Right renal cortex interstitium (tissue), 3 donors: ENCODE results near the gene FILIP1L. TPM values are rescaled to one million over a fixed set of nuclear protein-coding genes. Genes with fewer than 3 reads are reported as not detected.
"Not testable (repeated sequence)": the region's sequence is repeated elsewhere in the genome, so short reads cannot be mapped to it uniquely, and the experiment has no call there.

Experiments
- DNase-seq, 3 donors: peaks; one replicate each; pipeline ENCODE4 v3.0.0-alpha.2; 2013; ENCODE audit warnings: low read depth in 3 of 3, low spot score in 2 of 3
- polyA plus RNA-seq, 3 donors: library from polyadenylated mRNA; unstranded; fragments of 120-200 nt; gene quantifications; one replicate each; pipeline ENCODE4 v1.2.1, GENCODE V29; 2013; ENCODE audit not compliant: insufficient read length in 3 of 3

Gene FILIP1L
- polyA plus RNA-seq, 3 donors: 20.4 to 22.5 (median 21.5) TPM

DNA sequence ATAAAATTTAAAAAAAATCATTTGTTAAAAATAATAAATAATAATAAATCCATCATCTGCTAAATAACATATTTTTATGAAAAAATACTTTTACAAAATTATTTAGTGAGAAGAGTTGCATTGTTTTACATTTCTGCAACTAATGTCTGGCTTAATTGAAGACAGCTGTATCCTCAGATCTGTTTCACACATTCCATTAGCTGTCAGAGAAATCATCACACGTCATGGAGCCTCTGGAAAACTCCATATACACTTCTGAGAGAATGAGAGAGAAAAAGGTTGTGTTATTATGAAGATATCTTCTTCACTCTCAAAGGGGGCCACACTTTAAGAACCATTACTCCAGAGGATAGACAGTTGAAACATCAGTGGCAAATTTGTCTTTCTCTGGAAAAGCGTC is 255.8 kb downstream of the FILIP1L start:
- DNase-seq: no peak

DNA sequence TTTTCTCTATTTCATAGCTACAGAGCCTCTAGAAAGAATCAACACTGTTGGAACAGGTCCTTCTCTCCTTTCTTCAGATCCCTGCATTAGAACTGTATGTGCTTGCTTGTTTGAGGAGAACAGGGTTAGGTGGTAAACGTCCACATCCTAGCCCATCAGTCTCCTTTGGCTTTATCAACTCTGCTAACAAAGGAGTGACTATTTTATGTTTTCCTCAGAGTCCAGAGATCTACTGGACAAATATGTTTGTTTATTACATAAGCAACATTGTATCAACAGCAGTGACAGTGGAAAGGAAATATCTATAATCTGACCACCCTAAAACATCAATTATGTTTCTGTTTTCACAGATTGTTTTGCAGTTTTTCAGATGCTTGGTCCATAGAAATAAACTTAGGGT is 257.0 kb downstream of the FILIP1L start:
- DNase-seq: no peak

DNA sequence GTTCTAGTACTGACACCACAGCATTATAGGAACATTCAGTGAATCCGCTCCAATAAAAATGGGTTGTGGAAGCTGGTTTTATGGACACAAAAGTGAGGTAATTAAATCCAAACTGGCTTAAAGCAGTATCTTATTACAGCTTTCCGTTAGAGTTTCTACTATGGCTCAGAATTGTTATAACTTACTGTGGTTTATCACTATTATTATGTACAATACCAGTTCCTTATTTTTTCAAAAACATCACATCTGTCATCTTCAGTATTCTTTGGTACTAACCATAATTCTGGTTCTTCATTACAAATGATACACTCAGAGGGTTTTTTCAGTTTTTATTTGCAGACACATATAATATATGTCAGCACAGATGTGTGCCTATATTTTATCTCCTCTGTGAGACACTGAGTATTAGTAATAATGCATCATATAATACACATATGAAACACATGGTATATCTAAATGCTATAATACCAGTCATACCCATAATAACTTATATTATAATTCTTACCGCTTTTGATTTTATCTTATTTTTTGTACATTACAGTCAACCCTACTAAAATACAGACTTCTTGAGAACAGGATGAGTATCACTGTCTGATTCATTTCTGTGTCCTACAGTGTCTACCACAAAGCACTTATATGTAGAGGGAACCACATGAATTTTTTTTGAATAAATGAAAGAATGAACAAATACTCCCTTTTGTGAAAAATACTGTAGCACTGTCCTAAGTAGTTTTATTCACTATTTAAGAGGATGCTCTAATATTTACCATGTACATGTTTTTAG is 257.7 kb downstream of the FILIP1L start:
- no peak for DNase-seq

DNA sequence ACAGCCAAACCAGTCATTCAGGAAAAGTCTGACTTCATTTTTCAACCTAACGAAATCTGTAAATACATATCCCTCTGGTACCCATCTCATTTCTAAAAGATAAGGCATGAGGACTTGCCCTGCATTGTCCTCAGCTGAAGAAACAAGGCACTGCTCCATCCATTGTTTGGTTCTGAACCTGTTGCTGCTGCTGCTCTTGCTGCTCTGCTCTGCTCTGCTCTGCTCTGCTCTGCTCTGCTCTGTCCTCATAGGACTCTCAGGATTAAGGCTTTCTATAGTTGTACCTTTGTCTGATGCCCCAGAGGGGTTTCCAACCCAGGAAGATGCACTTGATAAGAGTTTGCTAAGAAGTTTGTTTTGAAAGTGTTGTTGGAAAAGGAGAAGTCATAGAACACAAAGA is 258.4 kb downstream of the FILIP1L start:
- DNase-seq: no peak

DNA sequence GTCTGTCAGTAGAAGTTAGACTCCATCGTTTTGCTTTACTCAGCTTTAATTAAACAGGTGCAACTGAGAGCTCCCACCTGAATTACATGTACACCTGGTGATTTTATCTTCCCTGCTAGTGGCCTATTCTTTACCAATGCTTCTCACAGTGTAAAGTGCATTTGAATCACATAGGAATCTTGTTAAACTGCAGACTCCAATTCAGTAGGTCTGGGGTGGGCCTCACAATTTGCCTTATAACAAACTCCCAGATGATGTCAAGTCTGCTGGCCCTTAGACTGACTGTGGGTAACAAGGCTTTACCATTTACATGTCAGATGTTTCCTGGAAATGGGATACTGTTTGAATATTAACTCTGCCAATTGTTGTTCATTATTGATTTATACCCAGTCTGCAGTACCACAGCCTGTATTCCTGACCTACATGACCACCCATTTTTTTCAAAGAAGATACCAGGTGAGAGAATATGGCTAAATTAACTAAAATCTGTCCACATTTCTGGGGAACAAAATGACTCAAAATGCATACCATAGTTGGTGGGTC is 259.5 kb downstream of the FILIP1L start:
- DNase-seq: no peak

DNA sequence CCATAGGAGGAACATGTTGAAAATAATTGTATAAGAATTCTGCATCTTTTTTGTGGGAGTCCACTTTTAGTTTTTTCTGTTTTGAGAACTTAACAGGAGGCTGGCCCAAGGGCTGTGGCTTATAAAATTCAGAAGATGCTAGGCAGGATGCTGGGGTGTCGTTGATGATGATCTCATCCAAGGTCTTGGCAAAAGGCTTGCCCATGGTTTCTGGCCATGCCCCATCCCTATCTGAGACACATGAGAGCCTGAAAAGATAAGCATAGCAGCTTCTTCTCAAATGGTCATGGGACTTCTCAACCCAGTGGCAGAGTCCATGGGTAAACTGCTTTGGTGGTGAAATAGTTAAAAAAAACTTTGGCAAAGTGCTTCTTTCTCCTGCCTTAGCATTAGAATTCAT is 261.4 kb downstream of the FILIP1L start:
- DNase-seq: no peak

DNA sequence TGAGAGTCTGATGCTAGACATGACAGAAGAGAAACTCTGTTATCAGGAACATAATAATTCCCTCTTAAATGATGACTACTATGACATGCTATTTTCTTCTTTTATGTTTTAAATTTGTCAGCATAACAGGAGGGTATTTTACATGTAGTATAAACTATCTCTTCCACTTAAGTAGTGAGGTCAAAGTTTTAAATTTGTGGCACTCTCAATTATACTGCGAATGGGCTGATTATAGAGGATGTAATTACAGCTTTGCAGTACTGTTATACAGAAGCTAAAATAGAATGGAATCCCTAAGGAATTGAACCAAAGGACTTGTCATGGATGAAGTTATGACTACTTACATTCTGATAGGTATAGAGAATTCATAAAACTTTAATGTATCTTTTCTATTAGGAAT is 262.3 kb downstream of the FILIP1L start:
- no peak for DNase-seq

DNA sequence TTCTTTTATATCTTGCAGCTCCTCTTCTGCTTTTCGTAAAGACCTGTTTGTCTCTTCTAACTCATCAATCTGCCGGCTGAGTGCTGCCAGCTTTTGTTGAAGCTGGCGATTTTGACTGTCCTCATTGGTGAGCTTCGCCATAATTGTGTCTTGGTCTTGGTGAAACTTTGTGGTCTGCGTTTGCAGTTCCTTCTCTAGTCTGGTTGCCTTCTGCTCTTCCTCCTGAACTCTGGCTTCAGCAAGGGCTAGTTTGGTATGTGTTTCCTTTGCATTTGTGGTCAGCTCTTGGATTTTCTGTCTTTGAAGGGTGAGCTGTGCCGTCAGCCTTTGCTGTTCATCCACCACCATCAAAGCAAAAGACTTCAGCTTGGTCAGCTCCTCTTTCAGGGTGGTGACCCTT is 263.7 kb downstream of the FILIP1L start:
- DNase-seq: no peak

DNA sequence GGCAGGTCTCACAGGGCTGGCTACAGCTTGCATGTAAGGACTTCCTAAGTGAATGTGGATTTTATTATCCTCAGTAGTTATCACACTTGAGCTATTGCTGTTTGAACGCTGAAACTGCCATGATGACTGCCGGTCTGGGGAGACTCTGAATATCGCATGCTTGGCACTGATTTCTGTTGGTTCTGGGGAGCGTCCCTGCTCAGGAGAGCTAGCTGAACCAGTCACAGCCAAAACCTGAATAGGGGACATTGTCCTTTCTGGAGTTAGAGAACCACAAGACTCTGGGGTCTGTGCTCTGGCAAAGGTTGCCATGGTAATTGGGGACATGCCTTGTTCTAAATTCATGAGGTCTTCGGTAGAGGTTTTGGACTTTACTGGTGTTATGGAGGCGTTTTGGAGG is 265.9 kb downstream of the FILIP1L start:
- no peak for DNase-seq

DNA sequence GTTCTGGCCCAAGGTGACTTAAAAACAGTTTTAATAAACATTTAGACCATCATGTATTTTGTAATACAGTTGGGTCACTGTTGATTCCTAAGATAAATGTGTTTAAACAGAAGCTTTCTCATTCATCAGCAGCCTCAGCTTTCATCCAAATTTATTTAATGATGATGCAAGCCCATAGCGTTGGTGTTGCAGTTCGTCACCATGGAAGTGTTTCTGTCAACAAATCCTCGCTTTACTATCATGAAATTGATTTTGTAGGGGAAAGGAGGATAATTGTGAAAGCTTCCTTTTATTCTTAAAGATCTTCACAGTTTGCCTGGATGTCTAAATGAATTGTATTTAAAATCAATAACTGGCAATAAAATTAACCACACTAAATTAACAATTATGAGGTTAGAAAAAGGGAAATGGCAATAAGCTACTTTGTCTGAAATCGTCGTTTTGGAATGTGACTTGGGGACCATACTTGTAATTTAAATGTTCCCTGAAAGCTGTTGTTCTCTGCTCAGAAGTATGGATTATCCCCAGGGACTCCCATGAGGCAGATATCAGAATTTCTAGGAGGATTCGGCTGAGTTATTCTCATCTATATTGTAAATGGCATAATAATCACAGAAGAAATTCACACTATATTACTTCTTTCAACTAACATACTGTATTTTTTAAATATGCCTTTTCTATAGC is 267.7 kb downstream of the FILIP1L start:
- DNase-seq: no peak

DNA sequence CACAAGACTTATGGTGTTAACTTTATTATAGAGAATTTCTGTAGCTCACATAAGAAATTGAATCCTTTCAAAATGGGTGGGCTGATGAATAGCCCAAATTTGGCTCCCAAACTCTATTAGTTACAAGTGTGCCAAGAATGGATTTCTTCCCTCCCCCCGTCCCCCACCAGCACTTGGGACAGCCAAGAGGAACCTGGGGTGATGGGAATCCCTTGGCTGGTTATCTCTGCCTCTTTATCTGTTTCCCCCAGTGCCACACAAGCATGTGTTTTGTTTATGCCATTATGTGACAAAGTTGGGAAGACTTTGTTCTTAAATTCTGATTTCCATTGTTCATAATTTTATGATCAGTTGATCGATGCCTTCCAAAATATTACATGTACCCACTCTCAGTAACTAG is 268.3 kb downstream of the FILIP1L start:
- no peak for DNase-seq

DNA sequence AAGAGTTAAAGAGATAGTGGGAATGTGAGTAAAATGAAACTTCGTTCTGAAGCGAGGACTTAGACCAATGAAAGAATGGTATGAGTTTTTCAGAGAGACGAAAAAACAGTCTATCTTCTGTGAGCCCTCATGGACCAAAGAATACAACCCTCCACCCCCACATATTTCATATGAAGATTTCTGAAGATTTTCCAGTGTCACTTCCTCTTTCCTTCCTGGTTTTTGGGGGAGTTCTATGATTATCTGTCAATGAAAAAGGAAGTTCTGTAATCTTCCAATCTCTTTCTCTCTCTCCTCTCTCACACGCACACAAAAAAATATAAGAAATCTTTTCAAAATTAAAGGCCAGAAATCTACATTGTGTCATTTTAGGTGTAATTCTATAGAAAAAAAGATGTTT is 269.0 kb downstream of the FILIP1L start:
- DNase-seq: no peak

DNA sequence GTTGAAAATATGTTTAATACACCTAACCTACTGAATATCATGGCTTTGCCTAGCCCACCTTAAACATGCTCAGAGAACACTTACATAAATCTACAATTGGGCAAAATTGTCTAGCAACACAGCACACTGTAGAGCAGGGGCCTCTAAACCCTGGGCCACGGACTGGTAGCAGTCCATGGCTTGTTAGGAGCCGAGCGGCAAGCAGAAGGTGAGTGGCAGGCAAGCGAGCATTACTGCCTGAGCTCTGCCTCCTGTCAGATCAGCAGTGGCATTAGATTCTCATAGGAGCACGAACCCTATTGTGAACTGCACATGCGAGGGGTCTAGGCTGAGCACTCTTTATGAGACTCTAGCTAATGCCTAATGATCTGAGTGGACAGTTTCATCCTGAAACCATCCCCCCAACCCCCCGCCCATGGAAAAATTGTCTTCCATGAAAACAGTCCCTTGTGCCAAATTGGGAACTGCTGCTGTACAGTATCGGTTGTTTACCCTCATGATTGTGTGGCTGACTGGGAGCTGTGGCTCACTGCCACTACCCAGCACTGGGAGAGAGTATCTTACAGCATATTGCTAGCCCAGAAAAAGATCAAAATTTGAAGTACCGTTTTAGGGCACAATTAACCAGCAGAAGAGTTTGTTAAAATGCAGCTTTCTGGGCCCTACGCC is 270.6 kb downstream of the FILIP1L start:
- no peak for DNase-seq

DNA sequence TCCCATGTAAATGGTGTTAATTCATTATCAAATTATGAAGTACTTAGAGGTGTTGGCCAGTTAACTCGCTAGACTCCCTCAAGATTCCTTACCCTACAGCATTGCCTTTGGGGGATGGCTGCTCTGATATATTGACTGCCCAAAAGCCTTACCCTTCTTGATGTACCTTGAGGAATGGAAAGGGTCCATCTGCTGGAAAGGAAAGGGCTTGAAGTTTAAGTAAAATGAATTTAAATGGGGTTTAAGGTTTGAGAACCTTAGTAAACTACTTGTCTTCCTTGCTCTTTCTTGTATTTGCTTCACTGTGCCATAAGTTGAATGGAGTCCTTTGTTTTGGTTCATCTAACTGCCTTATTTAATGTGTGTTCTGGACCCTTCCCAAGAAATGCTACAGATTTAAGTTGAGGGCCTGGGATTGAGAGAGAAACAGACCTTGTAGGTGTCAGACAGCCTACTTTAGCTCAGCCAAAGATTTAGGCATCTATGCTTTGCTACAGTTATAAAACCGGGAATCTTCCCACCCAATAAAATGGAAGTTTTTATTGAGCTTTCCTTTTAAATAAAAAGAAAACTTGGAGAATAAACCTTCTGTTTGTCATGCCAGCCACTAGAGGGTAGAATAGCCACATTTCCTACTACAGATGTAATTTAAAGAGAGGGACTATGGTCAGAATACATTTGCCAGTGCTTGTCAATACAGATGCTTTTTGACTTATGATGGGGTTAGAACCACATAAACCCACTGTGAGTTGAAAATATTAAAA is 271.3 kb downstream of the FILIP1L start:
- DNase-seq: no peak

DNA sequence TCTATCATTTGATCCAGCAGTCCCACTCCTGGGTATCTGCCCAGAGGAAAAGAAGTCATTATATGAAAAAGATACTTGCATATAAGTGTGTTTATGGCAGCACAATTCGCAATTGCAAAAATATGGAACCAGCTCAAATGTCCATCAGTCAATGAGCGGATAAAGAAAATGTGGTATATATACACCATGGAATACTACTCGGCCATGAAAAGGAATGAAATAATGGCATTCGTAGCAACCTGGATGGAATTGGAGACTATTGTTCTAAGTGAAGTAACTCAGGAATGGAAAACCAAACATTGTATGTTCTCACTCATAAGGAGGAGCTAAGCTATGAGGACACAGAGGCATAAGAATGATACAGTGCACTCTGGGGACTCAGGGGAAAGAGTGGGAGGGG is 272.4 kb downstream of the FILIP1L start:
- not testable (repeated sequence) for DNase-seq

DNA sequence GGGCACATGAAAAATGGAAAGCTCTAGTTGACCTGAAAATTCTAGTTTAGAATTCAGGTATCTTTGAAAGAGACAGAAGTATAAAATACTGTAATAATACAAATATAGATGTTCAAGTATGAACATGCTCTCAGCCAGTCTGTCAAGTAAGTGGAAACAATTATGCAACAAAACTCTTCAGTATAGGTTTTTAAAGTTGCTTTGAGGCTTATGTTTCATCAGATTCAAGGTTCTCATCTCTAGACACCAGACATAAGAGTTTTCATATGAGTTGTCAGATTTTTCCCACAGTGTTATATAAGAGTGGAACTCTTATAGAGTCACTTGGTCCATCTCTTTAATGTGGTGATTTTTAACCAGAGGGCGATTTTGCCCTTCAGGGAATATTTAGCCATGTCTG is 274.7 kb downstream of the FILIP1L start:
- no peak for DNase-seq

DNA sequence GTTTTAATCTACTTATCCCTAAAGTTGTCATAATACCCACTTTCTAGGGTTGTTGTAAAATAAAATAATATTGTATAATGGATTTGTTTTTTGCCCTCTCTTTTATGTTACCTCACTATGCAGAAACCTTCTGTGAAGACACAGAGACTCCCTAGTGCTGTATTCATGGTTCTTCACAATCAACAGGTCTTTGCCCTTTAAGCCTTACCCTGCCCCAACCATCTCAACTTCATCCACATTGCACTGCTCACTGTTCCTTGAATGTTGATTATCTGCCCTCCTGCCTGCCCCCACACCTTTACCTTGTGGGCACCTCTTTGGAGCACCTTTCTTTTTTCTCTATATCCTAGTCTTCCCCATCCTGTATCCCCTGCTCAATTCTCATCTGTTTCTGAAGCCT is 275.5 kb downstream of the FILIP1L start:
- DNase-seq: no peak

DNA sequence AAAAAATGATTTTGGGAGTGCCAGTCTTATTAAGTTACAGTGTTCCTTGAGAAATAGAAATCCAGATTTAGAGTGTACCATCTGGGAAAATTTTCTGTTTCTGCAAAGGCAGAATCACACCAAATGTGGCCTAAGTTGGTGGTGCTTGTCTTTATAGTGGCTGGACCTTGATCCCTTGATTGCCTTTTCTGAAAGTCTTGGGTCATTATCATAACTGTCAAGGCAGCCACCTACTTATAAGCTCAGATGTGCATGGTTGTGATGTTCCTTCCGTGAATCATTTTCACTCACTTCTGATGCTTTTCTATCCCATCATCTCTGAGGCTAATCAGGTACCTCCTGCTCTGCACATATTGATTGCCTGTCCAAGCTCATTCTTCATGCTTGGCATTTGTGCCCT is 276.6 kb downstream of the FILIP1L start:
- DNase-seq: no peak

DNA sequence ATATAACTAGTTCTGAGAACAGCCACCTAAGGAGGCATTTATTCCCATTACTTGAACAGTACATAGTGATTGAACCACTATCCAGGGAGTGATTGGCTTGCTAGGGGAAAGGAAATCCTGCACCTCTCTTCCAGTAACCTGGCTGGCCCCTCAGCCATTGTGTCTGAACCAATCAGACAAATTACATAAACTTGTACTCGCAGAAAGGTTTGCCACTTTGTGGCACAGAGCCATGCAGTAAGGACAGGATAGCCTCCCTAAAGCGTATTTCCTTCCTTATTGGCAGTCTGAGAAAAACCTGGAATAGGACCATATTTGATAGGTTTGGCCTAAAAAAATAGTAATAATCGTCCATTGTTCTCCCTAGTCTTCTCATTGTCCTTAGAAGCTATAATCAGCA is 277.6 kb downstream of the FILIP1L start:
- DNase-seq: no peak

DNA sequence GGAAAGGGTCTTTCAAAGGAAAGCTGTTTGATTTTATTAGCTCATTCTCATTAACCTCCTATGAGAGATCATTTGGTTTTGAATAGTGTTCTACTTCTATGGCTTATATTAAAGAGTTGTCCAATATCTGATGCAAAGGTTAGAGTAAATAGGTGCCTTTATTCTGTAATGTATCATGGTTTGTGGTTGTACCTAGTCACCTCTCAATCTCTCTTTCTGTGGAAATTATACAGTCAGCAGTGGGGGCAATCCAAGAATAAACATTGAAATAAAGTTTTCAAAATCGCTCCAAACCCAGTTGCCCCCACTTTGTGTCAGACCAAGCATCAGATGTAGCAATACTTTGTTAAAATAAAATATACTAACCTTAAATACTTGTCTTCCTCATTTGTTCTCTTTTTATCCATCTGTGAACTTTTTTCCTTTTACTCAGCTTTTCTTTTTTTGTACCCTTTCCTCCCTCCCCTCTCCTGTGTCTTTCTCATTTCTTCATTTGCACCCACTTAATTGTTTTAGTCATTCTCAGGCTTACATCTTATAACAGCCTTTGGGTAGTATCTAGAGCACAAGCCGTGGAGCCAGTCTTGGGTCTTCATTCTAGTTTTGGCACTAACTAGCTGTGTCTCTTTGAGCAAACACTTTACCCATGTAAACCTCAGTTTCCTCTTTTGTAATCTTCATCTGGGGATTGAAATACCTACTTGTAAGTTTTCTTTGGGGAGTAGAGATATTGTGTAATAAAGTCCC is 279.9 kb downstream of the FILIP1L start:
- no peak for DNase-seq
